Ishikawa (cell line): Measurements from ENCODE around the gene ARHGEF1.

Experiments used
- CEBPB ChIP-seq: IDR thresholded peaks from 2 replicates; pipeline ENCODE4 v1.6.1; 2012
- CREB1 ChIP-seq: IDR thresholded peaks from 2 replicates; pipeline ENCODE4 v1.6.1; 2012; ENCODE audit warnings: low read depth
- EGR1 ChIP-seq: IDR thresholded peaks from 2 replicates; pipeline ENCODE4 v1.6.1; 2012
- EP300 ChIP-seq: IDR thresholded peaks from 2 replicates; pipeline ENCODE4 v1.6.1; 2012; ENCODE audit warnings: borderline replicate concordance
- FOXM1 ChIP-seq: IDR thresholded peaks from 2 replicates; pipeline ENCODE4 v1.6.1; 2012; ENCODE audit warnings: low read depth, borderline replicate concordance
- NFIC ChIP-seq: IDR thresholded peaks from 2 replicates; pipeline ENCODE4 v1.6.1; 2012
- RAD21 ChIP-seq: IDR thresholded peaks from 2 replicates; pipeline ENCODE4 v1.6.1; 2012; ENCODE audit warnings: low read depth
- TAF1 ChIP-seq: IDR thresholded peaks from 2 replicates; pipeline ENCODE4 v1.6.1; 2012; ENCODE audit warnings: low read depth, mild to moderate bottlenecking
- TCF12 ChIP-seq: IDR thresholded peaks from 2 replicates; pipeline ENCODE4 v1.6.1; 2012; ENCODE audit warnings: low read depth
- TEAD4 ChIP-seq: IDR thresholded peaks from 2 replicates; pipeline ENCODE4 v1.6.1; 2012
- YY1 ChIP-seq: IDR thresholded peaks from 2 replicates; pipeline ENCODE4 v1.6.1; 2012; ENCODE audit warnings: low read depth
- ZBTB7A ChIP-seq: IDR thresholded peaks from 2 replicates; pipeline ENCODE4 v1.6.1; 2012; ENCODE audit warnings: low read depth
- TF ChIP-seq, protein P1 (sequence below): IDR thresholded peaks from 2 replicates; pipeline ENCODE4 v1.6.1; 2012
- TF ChIP-seq, protein P2 (sequence below): IDR thresholded peaks from 2 replicates; pipeline ENCODE4 v1.6.1; 2012; ENCODE audit warnings: low read depth, mild to moderate bottlenecking
- TF ChIP-seq, protein P3 (sequence below): IDR thresholded peaks from 2 replicates; pipeline ENCODE4 v1.6.1; 2012

The ARHGEF1 gene

DNA sequence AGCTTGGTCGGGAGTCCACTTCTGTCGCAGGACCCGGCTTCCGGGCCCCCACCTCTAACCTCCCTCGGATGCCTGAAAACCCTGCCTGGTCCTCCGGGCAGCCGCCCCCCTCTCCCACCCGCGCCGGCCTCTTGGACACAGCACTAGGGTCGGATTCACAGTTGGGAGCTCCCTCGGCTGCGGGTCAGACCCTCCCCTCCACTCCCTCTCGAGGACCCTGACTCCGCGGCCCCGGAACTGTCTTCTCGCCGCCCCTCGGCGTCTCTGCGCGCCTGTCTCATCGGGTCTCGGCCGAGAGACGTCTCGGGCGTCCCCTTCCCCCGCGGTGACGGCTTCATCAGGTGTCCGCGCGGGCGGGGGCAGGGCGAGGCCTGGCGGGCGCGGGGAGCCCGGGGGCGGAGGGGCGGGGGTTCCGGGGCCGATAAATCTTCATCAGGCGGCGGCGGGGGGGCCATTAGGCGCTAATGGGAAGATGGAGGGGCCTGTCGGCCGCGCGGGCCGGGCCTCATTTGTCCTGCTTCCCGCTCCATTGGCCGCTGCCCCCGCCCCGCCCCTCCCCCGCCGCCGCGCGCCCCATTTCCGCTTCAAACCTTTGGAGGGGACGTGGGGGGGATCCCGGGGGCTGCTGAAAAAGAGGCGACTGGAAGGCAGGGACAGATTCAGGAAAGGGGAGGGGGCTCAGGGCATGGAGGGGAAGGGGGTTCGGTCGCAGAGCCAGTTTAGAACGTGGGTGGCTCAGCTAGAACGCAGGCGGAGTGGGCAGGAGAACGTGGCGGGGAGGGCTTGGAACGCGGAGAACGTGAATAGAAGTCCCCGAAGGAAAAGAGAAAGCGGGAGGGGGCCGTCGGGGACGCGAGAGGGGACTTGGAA, 57.1 kb downstream of the ARHGEF1 start:
- TF ChIP-seq TAF1, result no peak
- TF ChIP-seq EP300, result no peak
- TF ChIP-seq, protein P1, sequence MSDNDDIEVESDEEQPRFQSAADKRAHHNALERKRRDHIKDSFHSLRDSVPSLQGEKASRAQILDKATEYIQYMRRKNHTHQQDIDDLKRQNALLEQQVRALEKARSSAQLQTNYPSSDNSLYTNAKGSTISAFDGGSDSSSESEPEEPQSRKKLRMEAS, result no peak
- no peak for TF ChIP-seq TCF12
- TF ChIP-seq CREB1, result no peak
- TF ChIP-seq ZBTB7A, result no peak
- TF ChIP-seq NFIC, result no peak
- no peak for TF ChIP-seq RAD21
- no peak for TF ChIP-seq EGR1
- TF ChIP-seq, protein P2, sequence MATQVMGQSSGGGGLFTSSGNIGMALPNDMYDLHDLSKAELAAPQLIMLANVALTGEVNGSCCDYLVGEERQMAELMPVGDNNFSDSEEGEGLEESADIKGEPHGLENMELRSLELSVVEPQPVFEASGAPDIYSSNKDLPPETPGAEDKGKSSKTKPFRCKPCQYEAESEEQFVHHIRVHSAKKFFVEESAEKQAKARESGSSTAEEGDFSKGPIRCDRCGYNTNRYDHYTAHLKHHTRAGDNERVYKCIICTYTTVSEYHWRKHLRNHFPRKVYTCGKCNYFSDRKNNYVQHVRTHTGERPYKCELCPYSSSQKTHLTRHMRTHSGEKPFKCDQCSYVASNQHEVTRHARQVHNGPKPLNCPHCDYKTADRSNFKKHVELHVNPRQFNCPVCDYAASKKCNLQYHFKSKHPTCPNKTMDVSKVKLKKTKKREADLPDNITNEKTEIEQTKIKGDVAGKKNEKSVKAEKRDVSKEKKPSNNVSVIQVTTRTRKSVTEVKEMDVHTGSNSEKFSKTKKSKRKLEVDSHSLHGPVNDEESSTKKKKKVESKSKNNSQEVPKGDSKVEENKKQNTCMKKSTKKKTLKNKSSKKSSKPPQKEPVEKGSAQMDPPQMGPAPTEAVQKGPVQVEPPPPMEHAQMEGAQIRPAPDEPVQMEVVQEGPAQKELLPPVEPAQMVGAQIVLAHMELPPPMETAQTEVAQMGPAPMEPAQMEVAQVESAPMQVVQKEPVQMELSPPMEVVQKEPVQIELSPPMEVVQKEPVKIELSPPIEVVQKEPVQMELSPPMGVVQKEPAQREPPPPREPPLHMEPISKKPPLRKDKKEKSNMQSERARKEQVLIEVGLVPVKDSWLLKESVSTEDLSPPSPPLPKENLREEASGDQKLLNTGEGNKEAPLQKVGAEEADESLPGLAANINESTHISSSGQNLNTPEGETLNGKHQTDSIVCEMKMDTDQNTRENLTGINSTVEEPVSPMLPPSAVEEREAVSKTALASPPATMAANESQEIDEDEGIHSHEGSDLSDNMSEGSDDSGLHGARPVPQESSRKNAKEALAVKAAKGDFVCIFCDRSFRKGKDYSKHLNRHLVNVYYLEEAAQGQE, result no peak

DNA sequence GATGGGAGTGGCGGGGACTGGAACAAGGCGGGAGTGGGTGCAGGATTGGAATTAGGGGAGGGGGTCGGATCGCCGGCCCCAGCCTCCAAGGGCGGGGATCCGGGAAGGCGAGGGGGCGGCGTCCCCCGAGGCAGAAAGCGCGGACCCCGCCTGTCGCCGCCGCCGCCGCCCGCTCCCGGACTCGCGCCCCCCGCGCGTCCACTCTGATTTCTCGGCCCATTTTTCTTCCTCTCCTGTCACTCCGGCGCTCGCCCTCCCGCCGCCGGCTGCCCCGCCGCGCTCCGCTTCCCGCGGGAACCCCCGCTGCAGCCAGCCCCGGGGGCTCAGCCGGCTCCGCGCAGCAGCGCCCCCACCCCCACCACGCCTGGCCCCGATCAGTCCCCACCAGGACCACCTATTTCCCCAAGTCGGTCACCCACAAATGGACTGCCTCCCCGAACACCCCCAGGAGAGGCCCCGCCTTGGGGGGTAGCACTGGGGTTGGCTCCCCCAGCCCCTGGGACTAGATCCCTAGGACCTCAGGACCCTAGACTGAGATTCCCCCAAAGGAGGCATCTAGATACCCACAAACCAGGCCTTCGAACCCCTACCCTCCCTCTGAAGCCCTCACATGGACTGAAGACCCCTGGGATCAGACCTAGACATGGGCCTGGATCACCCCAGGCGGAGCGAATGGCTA, 57.9 kb downstream of the ARHGEF1 start:
- TF ChIP-seq NFIC (no peak), FOXM1 (no peak), TAF1 (no peak), EGR1 (no peak), CEBPB (no peak), EP300 (no peak), RAD21 (no peak), ZBTB7A (no peak), CREB1 (no peak), YY1 (no peak), TEAD4 (no peak), TCF12 (no peak)
- TF ChIP-seq, protein P2, result no peak
- TF ChIP-seq, protein P3, sequence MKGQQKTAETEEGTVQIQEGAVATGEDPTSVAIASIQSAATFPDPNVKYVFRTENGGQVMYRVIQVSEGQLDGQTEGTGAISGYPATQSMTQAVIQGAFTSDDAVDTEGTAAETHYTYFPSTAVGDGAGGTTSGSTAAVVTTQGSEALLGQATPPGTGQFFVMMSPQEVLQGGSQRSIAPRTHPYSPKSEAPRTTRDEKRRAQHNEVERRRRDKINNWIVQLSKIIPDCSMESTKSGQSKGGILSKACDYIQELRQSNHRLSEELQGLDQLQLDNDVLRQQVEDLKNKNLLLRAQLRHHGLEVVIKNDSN, result no peak
- TF ChIP-seq, protein P1, result no peak

DNA sequence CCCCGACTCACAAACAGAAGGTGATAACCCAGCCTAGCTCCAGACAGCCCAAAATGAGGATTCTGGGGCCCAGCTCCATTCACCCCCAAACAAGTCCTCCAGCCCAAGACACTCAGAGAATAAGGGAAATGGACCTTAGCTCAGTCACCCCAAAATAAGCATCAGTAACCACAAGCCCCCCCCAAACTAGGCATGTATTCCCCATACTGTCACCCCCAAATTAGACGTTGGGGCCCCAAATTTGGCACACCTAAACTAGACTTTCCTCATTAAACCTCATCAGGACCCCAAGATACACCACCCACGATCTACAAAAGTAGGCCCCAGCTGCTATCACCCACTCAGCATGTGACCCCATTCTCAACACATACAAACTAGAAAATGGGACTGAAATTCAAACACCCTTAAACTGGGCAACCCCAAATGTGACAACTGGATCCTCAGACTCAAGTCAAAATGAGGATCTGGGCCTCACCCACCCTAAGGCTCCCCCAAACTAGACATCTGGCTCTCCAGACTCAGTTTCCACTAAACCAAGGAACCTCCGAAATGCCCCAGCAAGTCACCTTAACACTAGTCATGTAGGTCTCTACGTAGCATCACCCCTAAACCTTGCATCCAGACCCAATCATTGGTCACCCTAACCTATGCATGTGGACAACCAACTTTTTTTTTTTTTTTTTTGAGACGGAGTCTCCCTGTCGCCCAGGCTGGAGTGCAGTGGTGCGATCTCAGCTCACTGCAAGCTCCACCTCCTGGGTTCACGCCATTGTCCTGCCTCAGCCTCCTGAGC, 58.6 kb downstream of the ARHGEF1 start:
- no peak for TF ChIP-seq TEAD4
- no peak for TF ChIP-seq CEBPB
- no peak for TF ChIP-seq RAD21
- TF ChIP-seq, protein P2, result no peak
- no peak for TF ChIP-seq TCF12
- no peak for TF ChIP-seq EGR1
- no peak for TF ChIP-seq EP300
- TF ChIP-seq YY1, result no peak
- no peak for TF ChIP-seq ZBTB7A
- no peak for TF ChIP-seq TAF1
- TF ChIP-seq, protein P1, result no peak
- TF ChIP-seq, protein P3, result no peak
- no peak for TF ChIP-seq FOXM1
- TF ChIP-seq CREB1, result no peak
- no peak for TF ChIP-seq NFIC
